GM23338 (cell line): Measurements from ENCODE around the gene SLIRP.

Experiments used
- CTCF ChIP-seq, 2 experiments: fragments of 200-600 bp in 1 of 2; sonication (generic) in 1 of 2; conservative IDR thresholded peaks; 2 replicates each; pipeline versions ENCODE4 v1.5.1 to v1.6.1; 2016 to 2017; ENCODE audit warnings: antibody characterized with exemption in 2 of 2, low read depth in 2 of 2, mild to moderate bottlenecking in 2 of 2, moderate library complexity in 1 of 2
- EZH2 ChIP-seq: fragments of 200-600 bp; sonication (generic); IDR thresholded peaks from one replicate; pipeline ENCODE4 v1.8.0; 2017; ENCODE audit warnings: antibody characterized with exemption, mild to moderate bottlenecking, low read depth; ENCODE audit not compliant: unreplicated experiment
- JUNB ChIP-seq: IDR thresholded peaks from one replicate; pipeline ENCODE4 v1.6.1; 2016; ENCODE audit warnings: antibody characterized with exemption; ENCODE audit not compliant: unreplicated experiment

DNA sequence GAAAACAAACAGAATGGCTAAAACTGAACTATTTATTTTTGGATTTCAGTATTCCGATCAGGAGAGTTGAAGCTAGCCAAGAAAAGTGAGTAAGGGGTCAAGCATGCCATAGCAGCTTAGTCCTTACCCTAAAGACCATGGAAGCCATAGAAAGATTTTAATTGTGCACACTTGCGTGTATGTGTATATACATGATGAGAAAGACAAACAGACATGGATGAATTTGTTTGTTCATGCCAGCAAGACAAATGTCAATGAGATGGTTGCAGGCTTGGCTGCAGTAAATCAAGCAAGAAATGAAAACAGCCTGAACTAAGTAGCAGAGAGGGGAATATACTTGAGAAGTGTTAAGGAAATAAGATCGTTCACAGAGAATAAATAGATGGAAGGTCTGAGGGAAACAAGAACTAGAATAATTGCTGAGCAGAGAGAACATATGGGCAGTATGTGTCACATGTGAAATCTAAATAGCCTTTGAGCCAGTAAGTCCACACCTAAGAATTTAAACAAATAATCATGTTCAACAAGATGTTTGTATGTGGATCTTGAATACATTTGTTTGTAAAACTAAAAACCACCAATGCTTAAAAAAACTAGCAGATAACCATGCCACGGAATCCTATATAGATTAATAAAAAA lies 38.3 kb downstream of the SLIRP start:
- no peak for TF ChIP-seq EZH2
- TF ChIP-seq CTCF (conservative IDR thresholded peaks at IDR 0.05; ENCODE audit: low read depth in 2 of 2): no peak
- TF ChIP-seq JUNB: no peak
